Fibroblast of skin of right biceps (primary cell): ENCODE data around the gene RILPL1.
"Not testable (repeated sequence)": the region's sequence is repeated elsewhere in the genome, so short reads cannot be mapped to it uniquely, and the experiment has no call there.

ENCODE experiments used
- DNase-seq: peaks from one replicate; pipeline ENCODE4 v3.0.0-alpha.2; 2013

Gene RILPL1

DNA sequence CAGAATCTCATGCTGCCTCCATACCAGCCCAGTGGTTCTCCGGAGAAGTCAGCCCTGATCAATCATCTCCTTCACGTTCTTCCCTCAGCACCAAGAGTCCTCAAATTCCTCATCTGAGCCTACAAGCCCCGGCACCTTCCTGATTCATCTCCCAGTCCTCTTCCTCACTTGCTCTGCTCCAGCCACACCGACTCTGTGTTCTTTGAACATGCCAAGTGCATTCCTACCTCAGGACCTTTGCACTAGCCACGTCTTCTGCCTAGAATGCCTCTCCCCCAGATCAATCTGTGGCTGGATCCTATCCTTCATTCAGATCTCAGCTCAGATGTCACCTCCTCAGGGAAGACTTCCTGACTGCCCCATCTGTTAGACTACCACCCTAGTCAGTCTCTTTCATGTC lies 4.7 kb downstream of the RILPL1 start:
- no peak for DNase-seq

DNA sequence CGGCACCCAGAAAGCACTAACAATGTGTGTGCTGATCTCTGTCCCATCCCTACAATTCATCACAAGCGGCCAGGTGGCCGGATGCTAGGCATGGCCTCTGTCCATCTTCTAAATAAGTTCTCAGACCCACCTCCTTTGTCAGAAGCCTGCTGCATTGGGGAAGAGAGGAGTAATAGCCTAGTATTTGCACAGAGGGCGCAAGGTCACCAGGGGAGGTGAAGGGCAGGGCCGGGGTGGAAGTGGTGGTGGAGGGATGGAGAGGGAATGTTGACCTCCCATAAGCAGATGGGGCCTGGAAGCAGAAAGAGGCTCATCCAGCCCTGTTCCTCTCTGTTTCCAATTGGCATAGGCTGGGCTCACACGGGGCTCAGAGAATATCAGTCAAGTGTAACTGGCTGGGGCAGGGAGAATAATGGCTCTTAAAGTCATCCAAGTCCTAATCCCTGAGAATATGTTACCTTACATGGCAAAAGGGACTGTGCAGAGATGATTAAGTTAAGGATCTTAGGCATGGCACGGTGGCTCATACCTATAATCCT lies 6.9 kb downstream of the RILPL1 start:
- DNase-seq, result no peak

DNA sequence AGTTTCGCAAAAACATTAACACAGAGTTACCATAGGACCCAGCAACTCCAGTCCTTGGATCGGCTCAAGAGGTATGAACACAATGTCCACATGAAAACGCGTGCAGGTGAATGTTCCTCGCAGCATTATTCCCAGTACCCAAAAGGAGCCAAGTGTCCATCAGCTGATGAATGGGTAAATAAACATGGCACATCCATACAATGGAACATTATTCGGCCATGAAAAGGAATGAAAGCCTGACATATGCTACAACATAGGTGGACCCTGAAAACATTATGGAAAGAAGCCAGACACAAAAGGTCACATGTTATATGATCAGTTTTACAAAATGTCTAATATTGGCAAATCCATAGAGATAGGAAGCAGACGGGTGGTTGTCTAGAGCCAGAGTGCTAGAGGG lies 9.1 kb downstream of the RILPL1 start:
- no peak for DNase-seq

DNA sequence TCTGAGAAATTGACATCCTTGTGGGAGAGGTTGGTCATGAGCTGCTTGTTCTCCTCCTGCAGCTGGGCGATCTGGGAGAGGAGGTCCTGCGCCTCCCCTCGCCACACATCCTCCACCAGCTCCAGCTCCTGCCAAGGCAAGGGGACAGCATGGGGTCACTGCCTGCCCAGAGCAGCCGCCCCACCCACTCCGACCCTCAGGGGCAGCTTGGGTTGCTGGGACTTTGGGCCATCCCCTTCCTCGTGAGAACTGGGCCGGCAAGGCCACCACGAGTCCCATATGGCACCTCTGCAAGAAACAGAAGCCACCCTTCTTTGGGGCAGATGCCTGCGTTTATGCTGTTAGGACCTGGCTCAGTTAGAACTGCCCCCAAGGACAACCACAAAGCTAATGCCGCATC lies 10.0 kb downstream of the RILPL1 start:
- DNase-seq, result no peak

DNA sequence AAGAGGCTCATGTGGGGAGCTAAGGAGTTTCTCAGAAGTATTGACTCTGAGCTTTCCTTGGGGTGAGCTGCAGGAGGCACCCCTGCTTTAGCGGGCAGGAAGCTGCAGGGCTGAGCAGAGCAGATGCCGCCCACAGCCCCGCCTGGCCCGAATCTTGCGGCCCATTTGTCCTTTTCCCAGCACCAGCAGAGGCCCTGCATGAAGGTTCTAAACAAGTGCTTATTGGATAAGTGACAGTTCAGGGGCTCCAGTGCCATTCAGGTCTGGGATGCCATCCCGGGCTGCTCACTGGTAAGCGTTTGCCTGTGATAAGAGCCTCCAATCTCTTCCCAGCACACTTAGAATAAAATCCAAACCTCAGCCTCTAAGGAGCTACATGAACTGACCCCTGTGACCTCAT lies 11.4 kb downstream of the RILPL1 start:
- DNase-seq, result no peak

DNA sequence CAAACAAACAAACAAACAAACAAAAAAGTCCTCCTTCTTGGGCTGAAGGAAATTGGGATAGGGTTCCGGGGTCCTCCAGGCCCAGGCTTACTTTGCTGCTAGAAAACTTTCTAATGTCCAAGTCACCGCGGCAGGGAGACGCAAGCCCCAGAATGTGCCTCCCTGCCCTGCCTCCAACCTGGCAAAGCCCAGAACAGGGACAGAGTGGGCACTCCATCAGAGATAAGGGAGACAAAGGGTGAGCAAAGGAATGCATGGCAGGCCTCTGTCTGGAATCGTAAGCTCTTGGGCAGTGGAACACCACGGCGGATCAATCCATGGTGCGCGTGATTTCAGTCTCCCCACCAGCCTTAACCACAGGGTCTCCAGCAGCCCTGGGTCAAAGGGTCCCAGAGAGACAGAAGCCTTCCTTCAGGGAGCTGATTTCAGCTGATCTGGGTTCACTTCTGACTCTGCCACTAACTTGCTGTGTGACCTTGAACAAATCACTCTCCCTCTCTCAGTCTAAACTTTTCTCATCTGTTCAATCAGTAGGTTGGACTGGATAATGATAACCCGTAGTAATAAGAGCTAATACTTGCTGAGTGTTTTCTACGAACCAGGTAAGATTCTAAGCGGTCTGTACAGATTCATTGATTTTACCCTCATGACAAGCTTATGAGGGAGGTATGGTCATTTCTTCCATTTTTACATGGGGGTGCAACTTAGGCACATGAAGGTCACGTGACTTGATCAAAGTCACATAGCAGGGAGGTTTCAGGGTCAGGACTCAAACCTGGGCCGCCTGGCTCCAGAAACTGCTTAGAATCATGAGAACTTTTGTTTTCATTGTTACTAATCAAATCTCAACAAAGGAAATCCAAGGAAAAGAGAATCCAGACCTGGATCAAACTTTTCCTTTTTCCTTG lies 12.7 kb downstream of the RILPL1 start:
- DNase-seq, result no peak

DNA sequence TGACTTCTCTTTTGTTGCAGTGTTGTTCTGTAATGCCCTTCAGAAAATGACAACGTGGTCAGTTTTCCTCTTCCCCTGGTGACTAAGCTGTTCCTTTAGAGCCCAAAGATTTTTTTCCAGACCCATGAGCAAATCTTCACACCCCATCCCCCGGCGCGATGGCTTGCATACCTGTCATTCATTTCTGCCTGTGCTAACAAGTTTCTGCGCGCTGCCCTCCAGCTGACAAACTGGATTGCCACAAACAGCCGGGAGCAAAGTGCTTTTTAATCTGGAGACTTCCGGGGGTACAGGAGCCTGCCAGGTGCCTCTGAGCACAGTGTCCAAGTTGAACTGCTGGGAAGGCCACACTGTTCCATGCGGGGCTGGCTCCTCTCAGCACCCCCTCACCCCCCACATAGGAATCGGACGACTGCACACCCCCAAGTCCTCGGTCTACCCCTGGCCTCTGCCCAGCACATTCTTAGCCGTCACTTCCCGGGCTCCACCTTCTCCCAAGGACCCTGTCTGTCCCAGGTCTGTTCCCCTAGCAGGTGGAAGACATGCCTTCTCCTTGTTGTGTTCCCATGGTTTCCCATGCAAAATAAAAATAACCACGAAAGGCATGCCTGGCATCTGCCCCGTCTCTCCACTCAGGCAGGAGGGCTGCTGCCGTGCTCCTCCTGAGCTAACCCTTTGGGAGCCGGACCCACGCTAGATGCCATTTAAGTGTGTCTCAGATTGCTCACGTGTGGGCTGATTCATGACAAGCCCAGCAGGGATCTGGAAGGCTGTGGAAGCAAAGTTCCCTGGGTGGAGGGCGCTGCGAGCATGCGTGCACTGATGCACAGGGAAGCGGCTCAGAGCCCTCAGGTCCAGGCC lies 14.1 kb downstream of the RILPL1 start:
- peak; percentile 67 for DNase-seq

DNA sequence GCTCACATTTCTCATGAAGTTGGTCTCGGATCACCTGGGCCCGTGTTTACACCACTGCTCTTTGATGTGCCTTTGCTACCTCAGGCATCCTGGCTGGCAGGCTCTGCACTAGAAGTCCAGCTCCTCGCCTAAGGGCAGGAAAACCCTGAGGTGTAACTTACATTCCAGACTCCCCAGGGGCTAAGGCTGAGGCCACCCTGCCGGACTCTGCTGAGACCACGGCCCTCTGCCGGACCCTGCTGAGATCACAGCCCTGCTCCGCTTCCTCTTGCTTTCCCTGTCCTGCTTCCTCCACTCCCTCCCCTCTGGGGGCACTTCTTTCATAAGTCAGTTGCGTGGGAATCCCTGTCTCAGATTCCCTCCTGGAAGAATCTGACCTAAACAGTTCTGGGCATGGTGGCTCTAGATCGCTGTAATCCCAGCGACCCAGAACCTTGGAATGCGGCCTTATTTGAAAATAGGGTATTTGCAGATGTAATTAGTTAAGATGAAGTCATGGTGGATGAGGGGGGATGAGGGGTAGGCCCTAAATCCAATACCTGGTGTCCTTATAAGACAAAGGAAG lies 17.2 kb downstream of the RILPL1 start:
- DNase-seq, result no peak

DNA sequence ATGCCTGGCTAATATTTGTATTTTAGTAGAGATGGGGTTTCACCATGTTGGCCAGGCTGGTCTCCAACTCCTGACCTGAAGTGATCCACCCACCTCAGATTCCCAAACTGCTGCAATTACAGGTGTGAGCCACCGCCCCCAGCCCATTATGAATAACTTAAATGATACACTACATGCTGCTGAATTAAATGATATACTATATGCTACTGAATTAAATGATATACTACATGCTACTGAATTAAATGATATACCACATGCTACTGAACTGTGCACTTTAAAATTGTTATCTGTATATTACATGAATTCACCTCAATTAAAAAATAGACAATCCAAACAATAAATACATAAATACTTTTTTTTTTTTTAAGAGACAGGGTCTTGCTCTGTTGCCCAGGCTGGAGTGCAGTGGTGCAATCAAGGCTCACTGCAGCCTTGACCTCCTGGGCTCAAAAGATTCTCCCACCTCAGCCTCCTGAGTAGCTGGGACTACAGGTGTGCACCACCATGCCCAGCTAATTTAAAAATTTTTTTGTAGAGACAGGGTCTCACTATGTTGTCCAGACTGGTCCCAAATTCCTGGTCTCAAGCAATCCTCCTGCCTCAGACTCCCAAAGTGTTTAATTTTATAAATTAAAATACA lies 18.8 kb downstream of the RILPL1 start:
- not testable (repeated sequence) for DNase-seq

DNA sequence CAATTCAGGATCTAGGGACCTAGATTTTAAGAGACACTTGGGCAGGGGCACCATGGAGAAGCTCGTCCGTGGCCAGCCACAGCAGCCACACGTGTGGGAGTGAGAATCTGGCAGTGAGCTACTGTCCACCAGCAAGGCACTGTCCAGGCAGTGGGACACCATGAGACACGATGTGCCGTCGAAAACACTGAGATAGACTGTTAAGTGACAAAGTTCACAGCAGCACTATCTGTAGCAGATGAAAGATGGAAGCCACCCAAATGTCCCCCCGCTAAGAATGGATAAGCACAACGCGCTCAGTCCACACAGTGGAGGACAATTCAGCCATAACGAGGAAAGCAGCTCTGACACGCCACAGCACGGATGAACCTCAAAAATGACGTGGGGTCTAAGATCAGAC lies 19.7 kb downstream of the RILPL1 start:
- DNase-seq, result no peak

DNA sequence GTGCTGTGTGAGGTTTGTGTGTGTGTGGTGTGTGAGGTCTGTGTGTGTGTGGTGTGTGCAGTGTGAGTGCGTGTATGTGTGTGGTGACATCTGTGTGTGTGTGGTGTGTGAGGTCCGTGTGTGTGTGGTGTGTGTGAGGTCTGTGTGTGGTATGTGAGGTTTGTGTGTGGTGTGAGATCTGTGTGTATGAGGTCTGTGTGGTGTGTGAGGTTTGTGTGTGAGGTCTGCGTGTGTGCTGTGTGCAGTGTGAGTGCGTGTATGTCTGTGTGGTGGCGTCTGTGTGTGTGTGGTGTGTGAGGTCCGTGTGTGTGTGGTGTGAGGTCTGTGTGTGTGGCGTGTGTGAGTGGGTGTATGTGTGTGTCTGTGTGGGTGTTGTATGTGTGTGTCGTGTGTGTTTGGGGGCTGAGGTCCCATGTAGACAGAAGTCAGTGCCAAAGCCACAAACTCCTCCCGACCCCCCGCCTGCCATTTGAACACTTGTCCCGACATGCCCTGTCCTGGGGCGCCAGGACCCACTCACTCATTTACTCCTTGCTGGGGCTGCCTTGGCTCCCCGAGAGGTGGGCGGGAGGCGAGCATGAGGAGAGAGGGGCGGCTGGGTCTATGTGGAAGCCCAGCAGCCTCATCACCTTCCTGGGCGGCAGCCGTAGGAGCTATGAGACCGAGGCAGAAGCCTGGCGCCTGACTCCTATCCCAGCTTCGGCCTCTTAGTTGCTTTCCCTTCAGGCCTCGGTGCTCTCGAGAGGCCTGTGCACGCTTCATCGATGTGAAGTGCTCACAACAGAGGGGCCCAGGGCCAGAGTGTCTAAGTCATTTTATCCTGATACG lies 20.5 kb downstream of the RILPL1 start:
- DNase-seq, result no peak

DNA sequence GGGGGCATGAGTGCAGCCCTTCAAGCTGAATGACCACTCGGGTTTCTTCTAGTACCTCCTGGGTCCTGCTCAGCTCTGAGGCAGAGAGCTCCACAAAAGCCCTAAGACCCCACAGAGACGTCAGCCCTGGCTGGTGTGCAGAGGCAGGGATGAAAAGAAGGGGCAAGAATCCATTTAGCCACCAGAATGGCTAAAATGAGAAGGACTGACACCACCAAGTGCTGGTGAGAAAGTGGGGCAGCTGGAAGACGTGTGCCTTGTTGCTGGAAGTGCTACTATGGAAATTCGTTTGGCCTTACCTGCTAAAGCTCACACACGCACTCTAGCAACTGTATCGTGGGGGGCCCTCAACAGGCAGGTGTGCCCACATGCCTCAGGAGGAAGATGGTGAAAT lies 26.7 kb downstream of the RILPL1 start:
- no peak for DNase-seq

DNA sequence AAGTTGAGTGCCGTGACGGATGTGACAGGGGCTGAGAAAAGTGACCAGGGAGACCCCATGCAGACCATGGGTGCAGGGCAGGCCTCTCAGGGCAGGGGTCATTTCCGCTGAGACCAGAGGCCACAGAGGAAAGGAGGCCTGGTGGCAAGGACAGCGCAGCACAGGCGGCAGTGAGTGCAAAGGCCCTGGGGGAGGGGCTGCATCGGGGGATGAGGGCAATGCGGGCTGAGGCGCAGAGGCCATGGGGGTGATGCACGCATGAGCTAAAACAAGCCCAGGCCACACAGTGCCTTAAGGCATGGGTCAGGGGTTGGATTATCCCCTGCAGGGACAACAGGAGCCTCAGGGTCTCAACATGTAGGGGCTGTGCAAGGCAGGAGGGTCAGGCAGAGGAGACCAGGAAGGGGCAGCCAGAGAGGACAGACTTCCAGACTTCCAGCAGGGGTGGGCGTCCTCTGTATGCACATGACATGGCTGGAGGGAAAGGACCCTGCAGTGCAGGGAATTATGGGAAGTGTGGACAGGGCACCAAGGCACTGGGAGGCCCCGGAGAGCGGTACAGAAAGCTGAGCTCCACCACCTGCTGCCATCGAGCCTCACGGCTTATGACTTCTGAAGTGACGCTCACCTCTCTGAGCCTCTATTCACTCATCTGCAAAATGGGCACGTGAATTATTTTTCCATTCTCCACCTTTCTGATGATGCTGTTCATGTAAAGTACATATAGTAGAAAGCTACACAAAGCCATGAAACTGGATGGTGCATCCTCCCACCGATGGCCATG lies 27.3 kb downstream of the RILPL1 start:
- DNase-seq, result no peak

DNA sequence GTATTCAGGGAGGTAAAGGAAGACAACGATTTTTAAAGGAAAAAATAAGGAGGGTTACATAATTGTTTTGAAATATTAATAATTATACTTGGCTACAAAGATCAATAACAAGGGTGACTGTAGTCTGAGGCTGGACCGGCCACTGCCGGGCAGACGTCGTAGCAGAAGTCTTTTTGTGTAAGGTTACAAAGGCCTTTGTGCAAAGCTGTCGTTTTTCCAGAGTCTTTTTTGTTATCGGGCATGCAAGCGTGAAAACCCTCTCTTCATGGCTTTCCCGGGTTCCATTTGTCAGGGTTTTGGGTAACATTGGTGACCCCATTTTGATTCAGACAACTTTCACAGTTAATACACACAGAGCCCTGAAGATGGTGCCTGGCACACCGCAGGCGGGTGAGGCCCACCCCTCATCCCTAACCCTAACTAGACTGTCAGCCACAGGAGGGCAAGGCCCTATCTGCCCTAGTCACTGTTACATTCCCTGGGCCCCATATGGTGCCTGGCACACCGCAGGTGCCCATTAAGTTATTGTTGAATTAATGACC lies 31.3 kb downstream of the RILPL1 start:
- no peak for DNase-seq

DNA sequence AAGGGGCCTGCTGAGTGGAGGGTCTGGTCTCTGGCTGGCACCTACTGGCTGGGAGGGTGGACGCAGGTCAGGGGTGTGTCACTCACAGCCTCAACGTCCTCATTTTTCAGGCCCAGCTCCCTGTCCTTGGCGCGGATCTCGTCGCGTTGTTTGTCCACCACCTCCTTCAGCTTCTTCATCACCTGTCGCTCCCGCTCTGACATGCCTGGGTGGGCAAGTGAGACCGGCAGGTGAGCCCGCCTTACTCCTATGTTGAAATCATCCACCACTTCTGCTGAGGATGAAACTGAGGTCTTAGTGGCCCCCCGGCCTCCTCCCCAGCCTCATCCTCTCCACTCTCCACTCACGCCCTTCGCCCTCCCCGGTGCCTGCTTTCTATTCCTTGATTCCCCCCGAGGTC lies 34.2 kb downstream of the RILPL1 start:
- DNase-seq, result no peak

DNA sequence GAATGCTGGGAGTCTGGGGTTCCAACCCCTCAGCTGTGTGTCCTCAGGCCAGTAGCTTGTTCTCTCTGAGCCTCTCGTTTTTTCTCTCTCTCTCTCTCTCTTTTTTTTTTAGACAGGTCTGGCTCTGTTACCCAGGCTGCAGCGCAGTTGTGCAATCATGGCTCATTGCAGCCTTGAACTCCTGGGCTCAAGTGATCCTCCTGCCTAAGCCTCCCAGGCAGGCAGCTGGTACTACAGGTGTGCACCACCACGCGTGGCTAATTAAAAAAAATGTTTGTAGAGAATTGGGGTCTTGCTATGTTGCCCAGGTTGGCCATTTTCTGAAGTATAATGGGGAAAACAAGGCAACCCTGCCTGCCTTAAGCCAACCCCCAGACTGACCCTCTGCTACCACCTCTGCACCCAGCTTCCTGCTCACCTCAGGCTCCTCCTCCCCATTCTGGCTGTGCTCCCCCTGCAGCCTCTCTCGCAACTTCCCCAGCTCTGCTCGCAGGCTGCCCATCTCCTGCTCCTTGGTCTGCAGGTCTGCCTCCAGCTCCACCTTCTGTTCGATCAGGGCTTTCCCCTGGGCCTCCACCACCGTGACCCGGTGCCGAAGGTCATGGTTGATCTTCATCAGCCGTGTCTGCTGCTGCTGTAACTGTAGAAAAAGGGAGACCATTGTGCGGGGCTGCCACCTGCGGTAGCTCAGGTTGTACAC lies 35.2 kb downstream of the RILPL1 start:
- no peak for DNase-seq

DNA sequence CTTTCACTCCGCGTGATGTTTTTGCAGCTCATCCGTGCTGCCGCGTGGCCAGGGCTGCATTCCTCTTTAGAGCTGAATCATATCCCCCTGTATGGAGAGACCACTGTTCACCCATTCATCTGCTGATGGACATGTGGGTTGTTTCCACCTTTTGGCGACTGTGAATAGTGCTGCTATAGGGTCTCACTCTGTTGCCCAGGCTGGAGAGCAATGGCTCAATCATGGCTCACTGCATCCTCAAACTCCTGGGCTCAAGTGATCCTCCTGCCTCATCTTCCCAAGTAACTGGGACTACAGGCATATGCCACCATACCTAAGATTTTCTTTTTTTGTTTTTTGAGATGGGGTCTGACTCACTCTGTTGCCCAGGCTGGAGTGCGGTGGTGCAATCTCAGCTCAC lies 36.5 kb downstream of the RILPL1 start:
- DNase-seq, result no peak

DNA sequence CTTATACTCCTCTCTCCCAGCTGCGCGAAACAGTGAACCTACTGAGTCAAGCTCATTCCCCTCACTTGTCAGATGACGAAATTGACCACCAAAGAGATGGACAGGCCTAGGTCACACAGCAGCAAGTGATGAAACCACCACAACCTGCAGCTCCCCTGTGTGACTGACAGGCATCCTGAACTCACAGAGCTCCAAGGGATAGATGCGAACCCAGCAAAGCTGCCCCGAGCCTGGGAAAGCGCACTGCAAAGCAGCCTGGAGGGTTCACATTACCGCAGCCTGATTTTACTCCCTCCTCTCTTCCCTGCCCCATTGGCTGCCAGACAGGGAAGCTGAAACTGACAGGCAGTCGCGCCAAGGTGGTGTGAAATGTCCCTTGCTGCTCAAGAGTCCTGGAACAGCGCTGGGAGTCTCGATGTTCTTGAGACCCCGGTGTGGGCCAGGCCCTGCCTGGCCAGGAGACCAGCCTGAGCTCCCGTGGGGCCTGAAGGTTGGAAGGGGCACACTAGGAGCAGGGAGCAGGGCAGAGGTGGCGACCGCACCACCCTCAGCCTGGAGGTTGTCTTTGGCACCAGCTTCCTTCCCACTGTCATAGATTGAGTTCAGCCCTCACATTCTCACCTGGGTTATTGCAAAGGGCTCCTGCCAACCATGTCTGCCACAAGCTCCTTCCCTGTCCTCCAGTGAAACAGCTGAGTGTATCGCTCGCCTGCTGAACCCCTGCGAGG lies 39.2 kb downstream of the RILPL1 start:
- DNase-seq, result no peak

DNA sequence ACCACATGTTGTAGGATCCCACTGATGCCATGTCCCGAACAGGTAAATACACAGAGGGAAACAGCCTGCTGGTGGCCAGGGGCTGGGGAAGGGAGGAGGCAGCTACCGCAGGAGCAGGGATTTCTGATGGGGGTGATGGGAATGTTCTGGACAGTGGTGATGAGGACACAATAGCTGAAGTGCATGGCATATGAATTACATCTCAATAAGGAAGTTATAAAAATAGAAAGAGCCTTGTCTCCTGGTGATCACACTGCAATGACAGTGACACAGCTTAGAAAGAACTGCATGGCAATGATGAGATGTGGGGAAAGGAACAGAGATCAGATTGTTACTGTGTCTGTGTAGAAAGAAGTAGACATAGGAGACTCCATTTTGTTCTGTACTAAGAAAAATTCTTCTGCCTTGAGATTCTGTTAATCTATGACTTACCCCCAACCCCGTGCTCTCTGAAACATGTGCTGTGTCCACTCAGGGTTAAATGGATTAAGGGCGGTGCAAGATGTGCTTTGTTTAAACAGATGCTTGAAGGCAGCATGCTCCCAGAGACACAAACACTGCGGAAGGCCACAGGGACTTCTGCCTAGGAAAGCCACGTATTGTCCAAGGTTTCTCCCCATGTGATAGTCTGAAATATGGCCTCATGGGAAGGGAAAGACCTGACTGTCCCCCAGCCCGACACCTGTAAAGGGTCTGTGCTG lies 41.0 kb downstream of the RILPL1 start:
- not testable (repeated sequence) for DNase-seq
